A549 (cell line): ENCODE measurements around the gene RRP8. TPM values are rescaled to one million over a fixed set of nuclear protein-coding genes. Genes with fewer than 3 reads are reported as not detected.

Experiments used
- ATAC-seq, 2 experiments: fragments of 200-7000 bp in 1 of 2; fragments of >200 bp in 1 of 2; cut with Nextera tagmentation in 1 of 2; cut with Tn5 transposase in 1 of 2; 3 replicates each; pipeline versions ENCODE4 v1.8.0 to v1.9.1; 2018 to 2020; ENCODE audit warnings: mild to moderate bottlenecking in 1 of 2, moderate library complexity in 1 of 2
- CTCF ChIA-PET: fragments of 300-600 bp; sonication (Branson Sonifier 250); formaldehyde crosslinking; extraction: SDS; loops from one replicate; lab custom pipeline; 2021; ENCODE audit warnings: antibody characterized with exemption, inconsistent platforms; lab: Yijun Ruan, JAX
- POLR2A ChIA-PET: fragments of 350-600 bp; formaldehyde crosslinking; extraction: SDS; loops from one replicate; lab custom pipeline; 2021; ENCODE audit warnings: antibody characterized with exemption, inconsistent platforms; lab: Yijun Ruan, JAX
- DNase-seq, 2 experiments: peaks; one replicate each; pipeline versions ENCODE4 v3.0.0 to v3.0.0-alpha.2; 2011 to 2016; ENCODE audit warnings: low read depth in 1 of 2, low spot score in 1 of 2
- FAIRE-seq: peaks from 2 replicates; lab custom pipeline; 2011; peaks lifted over from hg19 to GRCh38; lab: Jason Lieb, UNC
- H3K27ac ChIP-seq, 2 experiments: fragments of >200 bp; sonication (Bioruptor Twin); formaldehyde crosslinking; 3 replicates each; pipeline ENCODE4 v1.5.1; 2016 to 2017
- H3K4me1 ChIP-seq: fragments of >200 bp; sonication (Bioruptor Twin); formaldehyde crosslinking; 3 replicates; pipeline ENCODE4 v1.6.1; 2016
- H3K4me2 ChIP-seq: fragments of >200 bp; sonication (Bioruptor Twin); formaldehyde crosslinking; 3 replicates; pipeline ENCODE4 v1.6.1; 2016
- H3K4me3 ChIP-seq: fragments of >200 bp; sonication (Bioruptor Twin); formaldehyde crosslinking; 3 replicates; pipeline ENCODE4 v1.5.1; 2016
- H3K9me3 ChIP-seq: fragments of >200 bp; sonication (Bioruptor Twin); formaldehyde crosslinking; 3 replicates; pipeline ENCODE4 v1.6.1; 2016
- BCL3 ChIP-seq: fragments of >200 bp; sonication (Bioruptor Twin); formaldehyde crosslinking; IDR thresholded peaks from 3 replicates; pipeline ENCODE4 v1.6.1; 2016
- CBX2 ChIP-seq: fragments of 200-600 bp; sonication (generic); IDR thresholded peaks from 2 replicates; pipeline ENCODE4 v1.6.1; 2016; ENCODE audit warnings: low read depth, mild to moderate bottlenecking, borderline replicate concordance
- CEBPB ChIP-seq, 2 experiments: fragments of >200 bp in 1 of 2; sonication (Bioruptor Twin) in 1 of 2; formaldehyde crosslinking in 1 of 2; IDR thresholded peaks; 2 replicates each; pipeline ENCODE4 v1.6.1; 2012 to 2016
- CHD2 ChIP-seq: fragments of 150-350 bp; IDR thresholded peaks from 2 replicates; pipeline ENCODE4 v1.6.1; 2014; ENCODE audit warnings: low read length; ENCODE audit not compliant: partially characterized antibody
- CTCF ChIP-seq: fragments of >200 bp; sonication (Bioruptor Twin); formaldehyde crosslinking; IDR thresholded peaks from 3 replicates; pipeline ENCODE4 v1.5.1; 2016
- EP300 ChIP-seq, 2 experiments: fragments of >200 bp; sonication (Bioruptor Twin); formaldehyde crosslinking; IDR thresholded peaks; 2 replicates in 1 of 2; 3 replicates in 1 of 2; pipeline ENCODE4 v1.6.1; 2016 to 2017
- FOSB ChIP-seq: fragments of 250-450 bp; sonication (Bioruptor Pico); IDR thresholded peaks from 2 replicates; pipeline ENCODE4 v1.5.0; 2020; ENCODE audit warnings: mild to moderate bottlenecking, moderate library complexity
- FOSL2 ChIP-seq, 2 experiments: fragments of 450-650 bp in 1 of 2; fragments of >200 bp in 1 of 2; sonication (Bioruptor Twin) in 1 of 2; formaldehyde crosslinking; IDR thresholded peaks; 2 replicates each; pipeline versions ENCODE4 v1.5.0 to v1.6.1; 2016 to 2020; ENCODE audit warnings: mild to moderate bottlenecking in 1 of 2, moderate library complexity in 1 of 2
- HES2 ChIP-seq: fragments of >200 bp; sonication (Bioruptor Twin); formaldehyde crosslinking; IDR thresholded peaks from 2 replicates; pipeline ENCODE4 v1.6.1; 2016
- HOXA7 ChIP-seq: fragments of 250-450 bp; sonication (Bioruptor Pico); IDR thresholded peaks from 2 replicates; pipeline ENCODE4 v1.5.0; 2020; ENCODE audit warnings: mild to moderate bottlenecking, moderate library complexity
- JUN ChIP-seq, 2 experiments: fragments of >200 bp; sonication (Bioruptor Twin); formaldehyde crosslinking; IDR thresholded peaks; 2 replicates in 1 of 2; 3 replicates in 1 of 2; pipeline ENCODE4 v1.6.1; 2016 to 2017
- MAFK ChIP-seq: fragments of 450-650 bp; IDR thresholded peaks from 2 replicates; pipeline ENCODE4 v1.6.1; 2014; ENCODE audit not compliant: partially characterized antibody
- MAX ChIP-seq: IDR thresholded peaks from 2 replicates; pipeline ENCODE4 v1.6.1; 2012
- MYC ChIP-seq: IDR thresholded peaks from 2 replicates; pipeline ENCODE4 v1.6.1; 2012; ENCODE audit warnings: mild to moderate bottlenecking, inconsistent platforms, low read length, improper control_type of control experiment, borderline replicate concordance
- NFE2L2 ChIP-seq: fragments of 150-350 bp; conservative IDR thresholded peaks from 2 replicates; pipeline ENCODE4 v1.6.1; 2014; ENCODE audit warnings: low read length
- POLR2AphosphoS2 ChIP-seq: conservative IDR thresholded peaks from 2 replicates; pipeline ENCODE4 v1.6.1; 2012; ENCODE audit warnings: low read length, improper control_type of control experiment, inconsistent platforms
- RARB ChIP-seq: fragments of 250-450 bp; sonication (Bioruptor Pico); IDR thresholded peaks from 2 replicates; pipeline ENCODE4 v1.8.0; 2021; ENCODE audit warnings: mild to moderate bottlenecking, moderate library complexity
- RCOR1 ChIP-seq: fragments of 150-350 bp; IDR thresholded peaks from 2 replicates; pipeline ENCODE4 v1.6.1; 2014; ENCODE audit warnings: antibody characterized with exemption, low read length, low read depth
- RFX5 ChIP-seq: fragments of 450-650 bp; IDR thresholded peaks from 2 replicates; pipeline ENCODE4 v1.7.1; 2014; ENCODE audit warnings: antibody characterized with exemption, mild to moderate bottlenecking, moderate library complexity
- RNF2 ChIP-seq: fragments of 200-600 bp; sonication (generic); IDR thresholded peaks from 2 replicates; pipeline ENCODE4 v1.6.1; 2016; ENCODE audit warnings: low read depth, mild to moderate bottlenecking, antibody characterized with exemption, moderate library complexity, borderline replicate concordance
- SMC3 ChIP-seq: fragments of >200 bp; sonication (Bioruptor Twin); formaldehyde crosslinking; IDR thresholded peaks from 3 replicates; pipeline ENCODE4 v1.6.1; 2018; ENCODE audit warnings: inconsistent platforms
- TP53 ChIP-seq: fragments of 250-450 bp; sonication (Bioruptor Pico); IDR thresholded peaks from 2 replicates; pipeline ENCODE4 v1.5.0; 2021; ENCODE audit warnings: mild to moderate bottlenecking, moderate library complexity
- ZSCAN20 ChIP-seq: fragments of 250-450 bp; sonication (Bioruptor Pico); IDR thresholded peaks from 2 replicates; pipeline ENCODE4 v1.8.0; 2022; ENCODE audit warnings: mild to moderate bottlenecking, moderate library complexity
- WGBS: methylation state at CpG from one replicate; pipeline ENCODE4 v1.1.6; 2017; ENCODE audit errors: missing lambda C conversion rate; 5-methylcytosine and 5-hydroxymethylcytosine counted together
- polyA plus RNA-seq, 4 experiments: library from polyadenylated mRNA; depleted of rRNA in 3 of 4; stranded (reverse); fragments of >200 nt; fragmentation: RNase III in 1 of 4; extraction: RNeasy Plus Mini Kit Qiagen cat#74134 plus additional on column Dnase treatment in 1 of 4; gene quantifications; 2 replicates in 3 of 4; 3 replicates in 1 of 4; pipeline ENCODE4 v1.2.3, GENCODE V29; 2011 to 2017
- TF ChIP-seq, protein P1 (sequence below): fragments of 450-650 bp; IDR thresholded peaks from 2 replicates; pipeline ENCODE4 v1.6.1; 2014; ENCODE audit warnings: antibody characterized with exemption

The RRP8 gene
- polyA plus RNA-seq, 2 of the 4 experiments (the other 2 are of a cell fraction) = 14.5 to 25.9 TPM

DNA sequence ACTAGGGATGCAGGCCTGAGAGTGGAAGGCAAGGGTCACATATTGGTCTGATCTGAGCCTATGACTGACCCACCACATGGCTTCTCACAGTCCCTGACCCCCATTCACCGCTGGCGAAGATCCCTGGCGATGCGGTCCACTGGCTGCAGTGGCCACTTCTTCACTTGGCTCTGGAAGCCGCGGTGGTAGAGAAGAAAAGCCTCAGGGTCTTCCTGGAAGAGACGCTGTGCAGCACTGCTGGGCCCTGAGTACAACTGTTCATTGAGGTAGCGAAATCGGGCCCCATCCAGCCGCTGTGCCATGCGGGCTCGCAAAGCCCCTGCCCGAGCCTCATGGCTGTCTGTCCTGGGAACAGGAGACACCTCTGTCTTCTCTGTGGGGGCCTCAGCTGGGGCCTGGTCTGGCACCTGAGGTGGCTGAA is 2.4 kb downstream of the RRP8 start:
- H3K9me3 ChIP-seq = no peaks in the 10 kb centered on the region
- ChIA-PET POLR2A (no interaction called here), CTCF (no interaction called here)
- no peak overlapping the region for H3K4me3 ChIP-seq
- TF ChIP-seq HES2 (no peak), TP53 (no peak), MYC (no peak), RFX5 (no peak), JUN (IDR thresholded peaks at IDR 0.05) (no peak), MAX (no peak), CBX2 (no peak)
- no peak for DNase-seq
- FAIRE-seq = no peak
- ATAC-seq = no peak
- no peak overlapping the region for H3K27ac ChIP-seq
- peaks cover 25% of the 10 kb centered on the region for H3K4me1 ChIP-seq
- WGBS = 97% methylated on average over 13 of the region's 13 CpGs
- no peak overlapping the region for H3K4me2 ChIP-seq

DNA sequence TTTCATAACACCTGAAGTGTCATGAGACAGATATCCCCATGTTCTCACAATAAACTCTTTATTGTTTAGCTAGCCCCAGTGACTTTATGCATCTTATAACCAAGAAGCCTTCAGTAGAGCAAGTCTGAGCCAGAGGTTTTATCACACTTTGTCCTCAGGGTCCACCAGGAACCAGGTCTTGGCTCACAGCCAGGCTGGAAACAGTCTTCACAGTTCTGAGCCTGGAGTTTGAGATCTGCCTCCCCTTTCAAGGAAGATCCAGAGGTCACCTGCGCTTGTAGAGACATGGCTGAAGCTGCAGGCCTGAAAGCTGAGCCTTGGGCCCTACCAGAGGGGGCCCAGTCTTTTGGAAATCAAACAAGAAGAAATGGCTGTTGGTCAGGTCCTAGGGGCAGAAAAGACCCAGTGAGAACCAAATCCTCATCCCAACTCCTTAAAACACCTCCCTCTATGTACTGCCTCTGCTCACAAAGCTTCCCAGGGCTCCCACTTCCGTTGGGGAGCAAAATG is 3.5 kb downstream of the RRP8 start:
- ATAC-seq (no peak), DNase-seq (no peak), FAIRE-seq (no peak)
- Histone ChIP-seq H3K9me3 (no peaks in the 10 kb centered on the region), H3K4me3 (no peak overlapping the region), H3K4me1 (peaks cover 13% of the 10 kb centered on the region; the same call in 2 of the 3 replicates), H3K4me2 (no peak overlapping the region), H3K27ac (no peak overlapping the region)
- ChIA-PET CTCF (interaction anchor here (1.2 to 1.8 kb wide), 2 partner anchors 19 to 69 kb away, joined by 4 to 5 read pairs; no protein-coding TSS in a partner anchor), POLR2A (no interaction called here)
- WGBS = 75% methylated on average over 2 of the region's 2 CpGs
- no peak for TF ChIP-seq RNF2
- no peak for TF ChIP-seq EP300 (IDR thresholded peaks at IDR 0.05)
- TF ChIP-seq BCL3 = no peak
- TF ChIP-seq CHD2 = no peak
- no peak for TF ChIP-seq RARB (CRISPR knock-in tag)
- no peak for TF ChIP-seq POLR2AphosphoS2

DNA sequence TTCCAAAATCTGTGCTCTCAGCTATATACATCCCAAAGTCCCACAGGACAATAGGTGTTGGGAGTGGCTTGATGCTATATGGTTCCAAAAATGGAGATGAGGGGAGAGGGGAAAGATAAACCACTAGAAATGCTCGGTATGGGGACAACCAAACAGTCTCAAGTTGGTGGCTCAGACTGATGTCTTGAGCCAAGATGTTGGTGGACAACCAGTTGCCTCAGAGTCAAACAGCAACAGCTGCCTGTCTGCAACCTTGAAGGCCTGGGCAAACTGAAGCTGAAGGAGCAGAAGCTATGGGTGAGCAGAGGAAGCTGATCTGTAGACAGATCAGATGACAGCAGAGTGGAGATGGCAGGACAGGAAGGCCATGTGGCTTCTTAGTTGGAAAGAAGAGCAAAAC is 4.0 kb downstream of the RRP8 start:
- Histone ChIP-seq H3K9me3 (no peaks in the 10 kb centered on the region), H3K4me3 (no peak overlapping the region), H3K4me2 (no peak overlapping the region), H3K4me1 (peaks cover 9% of the 10 kb centered on the region; the same call in 2 of the 3 replicates), H3K27ac (no peak overlapping the region)
- DNase-seq (no peak), FAIRE-seq (no peak), ATAC-seq (no peak)
- POLR2A ChIA-PET = no interaction called here
- 89% methylated on average over 1 of the region's 1 CpG for WGBS
- CTCF ChIA-PET = interaction anchor here (0.8 to 1.8 kb wide), 3 partner anchors 12 to 69 kb away, joined by 3 to 5 read pairs (median 4); no protein-coding TSS in a partner anchor
- TF ChIP-seq MAFK = no peak
- no peak for TF ChIP-seq FOSL2 (IDR thresholded peaks at IDR 0.05)
- TF ChIP-seq FOSL2 (CRISPR knock-in tag; IDR thresholded peaks at IDR 0.05) = no peak
- TF ChIP-seq RARB (CRISPR knock-in tag) = no peak
- TF ChIP-seq CEBPB (IDR thresholded peaks at IDR 0.05) = no peak
- TF ChIP-seq CTCF = no peak
- TF ChIP-seq ZSCAN20 (CRISPR knock-in tag) = no peak
- TF ChIP-seq HOXA7 = no peak
- TF ChIP-seq RCOR1 = no peak
- TF ChIP-seq NFE2L2 = no peak
- TF ChIP-seq, protein P1, sequence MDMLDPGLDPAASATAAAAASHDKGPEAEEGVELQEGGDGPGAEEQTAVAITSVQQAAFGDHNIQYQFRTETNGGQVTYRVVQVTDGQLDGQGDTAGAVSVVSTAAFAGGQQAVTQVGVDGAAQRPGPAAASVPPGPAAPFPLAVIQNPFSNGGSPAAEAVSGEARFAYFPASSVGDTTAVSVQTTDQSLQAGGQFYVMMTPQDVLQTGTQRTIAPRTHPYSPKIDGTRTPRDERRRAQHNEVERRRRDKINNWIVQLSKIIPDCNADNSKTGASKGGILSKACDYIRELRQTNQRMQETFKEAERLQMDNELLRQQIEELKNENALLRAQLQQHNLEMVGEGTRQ = no peak
- no peak for TF ChIP-seq SMC3
- TF ChIP-seq FOSB = no peak
